HepG2 (cell line): Measurements from ENCODE around the gene CCDC116. TPM values are rescaled to one million over a fixed set of nuclear protein-coding genes. Genes with fewer than 3 reads are reported as not detected.
A peak's percentile ranks its signal among the peaks of the same experiment; 100 is the strongest.

Source experiments
- ATRX ChIP-seq: sonication (generic); formaldehyde crosslinking; IDR thresholded peaks from 2 replicates; pipeline ENCODE4 v1.4.0; 2020; ENCODE audit warnings: missing genetic modification reagents, borderline replicate concordance
- CENPBD1 ChIP-seq: sonication (generic); formaldehyde crosslinking; IDR thresholded peaks from 2 replicates; pipeline ENCODE4 v1.8.0; 2022; ENCODE audit warnings: missing genetic modification reagents, low read depth, mild to moderate bottlenecking, borderline replicate concordance
- GATA4 ChIP-seq: sonication (generic); IDR thresholded peaks from 2 replicates; pipeline ENCODE4 v1.6.1; 2016; ENCODE audit warnings: antibody characterized with exemption, low read depth, borderline replicate concordance
- HNRNPLL ChIP-seq: fragments of 200-400 bp; formaldehyde crosslinking; IDR thresholded peaks from 2 replicates; pipeline ENCODE4 v1.6.1; 2017; ENCODE audit warnings: mild to moderate bottlenecking, low read depth, low read length; ENCODE audit not compliant: poor library complexity, severe bottlenecking
- MED1 ChIP-seq: sonication (generic); formaldehyde crosslinking; IDR thresholded peaks from 2 replicates; pipeline ENCODE4 v1.4.0; 2020; ENCODE audit warnings: missing genetic modification reagents
- MIER2 ChIP-seq: IDR thresholded peaks from 2 replicates; pipeline ENCODE4 v1.6.1; 2016; ENCODE audit warnings: missing biosample characterization, missing genetic modification reagents
- PHB2 ChIP-seq: fragments of 450-650 bp; IDR thresholded peaks from 2 replicates; pipeline ENCODE4 v1.6.1; 2018; ENCODE audit not compliant: partially characterized antibody
- PHF20 ChIP-seq: sonication (generic); formaldehyde crosslinking; IDR thresholded peaks from 2 replicates; pipeline ENCODE4 v1.5.0; 2020; ENCODE audit warnings: mild to moderate bottlenecking, missing genetic modification reagents
- PRPF4 ChIP-seq: fragments of 200-400 bp; formaldehyde crosslinking; IDR thresholded peaks from 2 replicates; pipeline ENCODE4 v1.6.1; 2016; ENCODE audit warnings: low read length, low read depth; ENCODE audit not compliant: poor library complexity, severe bottlenecking
- RBAK ChIP-seq: sonication (generic); formaldehyde crosslinking; IDR thresholded peaks from 2 replicates; pipeline ENCODE4 v1.5.1; 2020; ENCODE audit warnings: mild to moderate bottlenecking, missing genetic modification reagents
- REPIN1 ChIP-seq: sonication (generic); formaldehyde crosslinking; IDR thresholded peaks from 2 replicates; pipeline ENCODE4 v1.8.0; 2022; ENCODE audit warnings: missing genetic modification reagents, low read depth, mild to moderate bottlenecking, borderline replicate concordance
- SAP130 ChIP-seq: IDR thresholded peaks from 2 replicates; pipeline ENCODE4 v1.6.1; 2016; ENCODE audit warnings: low read depth
- SIN3A ChIP-seq: IDR thresholded peaks from 2 replicates; pipeline ENCODE4 v1.6.1; 2011; ENCODE audit warnings: low read depth, mild to moderate bottlenecking, control low read depth, low read length, borderline replicate concordance
- SMYD3 ChIP-seq: sonication (generic); formaldehyde crosslinking; IDR thresholded peaks from 2 replicates; pipeline ENCODE4 v1.8.1; 2023; ENCODE audit warnings: mild to moderate bottlenecking, missing genetic modification reagents
- SRSF9 ChIP-seq: fragments of 200-400 bp; formaldehyde crosslinking; IDR thresholded peaks from 2 replicates; pipeline ENCODE4 v1.6.1; 2018; ENCODE audit warnings: borderline replicate concordance, mild to moderate bottlenecking, low read depth, low read length; ENCODE audit not compliant: insufficient read depth, poor library complexity, severe bottlenecking
- ZBTB25 ChIP-seq: IDR thresholded peaks from 2 replicates; pipeline ENCODE4 v1.6.1; 2018; ENCODE audit warnings: missing genetic modification reagents
- ZNF207 ChIP-seq: fragments of 450-650 bp; IDR thresholded peaks from 2 replicates; pipeline ENCODE4 v1.6.1; 2016; ENCODE audit warnings: antibody characterized with exemption, borderline replicate concordance
- ZNF33A ChIP-seq: sonication (generic); formaldehyde crosslinking; IDR thresholded peaks from 2 replicates; pipeline ENCODE4 v1.5.1; 2020; ENCODE audit warnings: missing genetic modification reagents, mild to moderate bottlenecking, moderate library complexity, borderline replicate concordance
- ZNF550 ChIP-seq: sonication (generic); formaldehyde crosslinking; IDR thresholded peaks from 2 replicates; pipeline ENCODE4 v1.4.0; 2020; ENCODE audit warnings: mild to moderate bottlenecking, missing genetic modification reagents, borderline replicate concordance
- ZNF558 ChIP-seq: sonication (generic); formaldehyde crosslinking; IDR thresholded peaks from 2 replicates; pipeline ENCODE4 v1.9.0; 2022; ENCODE audit warnings: mild to moderate bottlenecking, missing genetic modification reagents, borderline replicate concordance
- ZNF577 ChIP-seq: sonication (generic); formaldehyde crosslinking; IDR thresholded peaks from 2 replicates; pipeline ENCODE4 v1.4.0; 2020; ENCODE audit warnings: mild to moderate bottlenecking, low read depth, missing genetic modification reagents, borderline replicate concordance
- ZNF724P ChIP-seq: sonication (generic); formaldehyde crosslinking; IDR thresholded peaks from 2 replicates; pipeline ENCODE4 v1.8.0; 2022; ENCODE audit warnings: missing genetic modification reagents, borderline replicate concordance
- ZNF800 ChIP-seq: sonication (generic); formaldehyde crosslinking; IDR thresholded peaks from 2 replicates; pipeline ENCODE4 v1.4.0; 2020; ENCODE audit warnings: missing genetic modification reagents
- ZNF816 ChIP-seq: sonication (generic); formaldehyde crosslinking; IDR thresholded peaks from 2 replicates; pipeline ENCODE4 v1.8.0; 2022; ENCODE audit warnings: missing genetic modification reagents, mild to moderate bottlenecking, borderline replicate concordance
- polyA plus RNA-seq, 8 experiments: library from polyadenylated mRNA; depleted of rRNA in 3 of 8; stranded (reverse) in 7 of 8; unstranded in 1 of 8; fragments of >200 nt; fragmentation: Illumina TruSeq in 4 of 8; extraction: Trizol in 4 of 8; gene quantifications; 2 replicates each; pipeline versions ENCODE4 v1.2.1 to v1.2.3, GENCODE V29; 2011 to 2016; ENCODE audit warnings: low read depth in 4 of 8, missing spikeins in 1 of 8, mixed read lengths in 1 of 8; ENCODE audit not compliant: insufficient read depth in 1 of 8
- total RNA-seq, 5 experiments: library from RNA; depleted of rRNA; stranded (reverse); fragments of >200 nt; fragmentation: Illumina TruSeq; extraction: Trizol; gene quantifications; 2 replicates each; pipeline ENCODE4 v1.2.3, GENCODE V29; 2016; ENCODE audit warnings: low read depth in 1 of 5
- TF ChIP-seq, protein P1 (sequence below): sonication (generic); formaldehyde crosslinking; conservative IDR thresholded peaks from 2 replicates; pipeline ENCODE4 v1.5.0; 2020; ENCODE audit warnings: missing genetic modification reagents

The CCDC116 gene
- total and polyA plus RNA-seq, 2 of the 13 experiments (the other 11 are each of a cell fraction or from before 2014, with no cell fraction given), result 0.15 to 0.33 TPM

DNA sequence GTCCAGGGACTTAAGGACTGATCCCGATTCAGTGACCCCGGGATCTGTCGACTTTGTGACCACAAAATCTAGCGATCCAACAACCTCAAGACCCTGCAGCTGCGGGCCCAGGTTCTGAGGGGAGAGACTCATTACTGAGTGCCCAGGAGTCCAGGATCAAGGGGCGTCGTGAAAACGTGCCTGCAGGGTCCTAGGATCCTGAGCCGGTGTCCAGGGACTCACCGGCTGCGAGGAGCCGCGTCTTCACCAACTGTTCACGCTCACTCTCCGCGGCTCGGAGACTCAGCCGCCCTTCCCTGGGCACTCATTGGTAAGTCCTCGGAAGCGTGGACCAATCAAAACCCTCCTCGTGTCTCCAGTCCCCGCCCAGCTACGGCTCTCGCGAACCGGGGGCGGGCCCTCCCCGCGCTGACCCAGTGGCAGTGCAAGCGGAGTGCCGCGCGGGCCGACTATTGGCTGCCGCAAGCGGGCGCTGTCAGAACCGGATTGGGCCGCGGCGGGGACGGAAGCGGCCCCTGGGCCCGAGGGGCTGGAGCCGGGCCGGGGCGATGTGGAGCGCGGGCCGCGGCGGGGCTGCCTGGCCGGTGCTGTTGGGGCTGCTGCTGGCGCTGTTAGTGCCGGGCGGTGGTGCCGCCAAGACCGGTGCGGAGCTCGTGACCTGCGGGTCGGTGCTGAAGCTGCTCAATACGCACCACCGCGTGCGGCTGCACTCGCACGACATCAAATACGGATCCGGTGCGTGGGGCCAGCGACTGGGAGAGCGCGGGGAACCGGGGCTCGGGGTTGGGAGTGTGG lies 9.4 kb downstream of the CCDC116 start, which contains the start of gene SDF2L1 (continued):
- TF ChIP-seq ZBTB25 (CRISPR knock-in tag), result no peak; the same call in 1 of the 2 replicates
- no peak for TF ChIP-seq PHB2
- 0 out of 2 replicates have a peak, but pooled peaks have one; percentile 12 for TF ChIP-seq PHF20 (CRISPR knock-in tag)
- TF ChIP-seq SAP130 (CRISPR knock-in tag), result peak; percentile 91
- TF ChIP-seq SRSF9, result no peak
- peak; percentile 43; the same call in 1 of the 2 replicates for TF ChIP-seq REPIN1 (CRISPR knock-in tag)
- no peak for TF ChIP-seq ZNF33A (CRISPR knock-in tag)
- no peak for TF ChIP-seq RBAK (CRISPR knock-in tag)
- TF ChIP-seq CENPBD1 (CRISPR knock-in tag), result no peak
- no peak for TF ChIP-seq ATRX (CRISPR knock-in tag)
- peak; percentile 34; the same call in 1 of the 2 replicates for TF ChIP-seq MED1 (CRISPR knock-in tag)
- no peak for TF ChIP-seq ZNF550 (CRISPR knock-in tag)
- no peak for TF ChIP-seq ZNF558 (CRISPR knock-in tag)
- peak; percentile 71 for TF ChIP-seq HNRNPLL
- TF ChIP-seq GATA4, result peak; percentile 47; the same call in 1 of the 2 replicates
- no peak for TF ChIP-seq ZNF577 (CRISPR knock-in tag)
- TF ChIP-seq, protein P1, sequence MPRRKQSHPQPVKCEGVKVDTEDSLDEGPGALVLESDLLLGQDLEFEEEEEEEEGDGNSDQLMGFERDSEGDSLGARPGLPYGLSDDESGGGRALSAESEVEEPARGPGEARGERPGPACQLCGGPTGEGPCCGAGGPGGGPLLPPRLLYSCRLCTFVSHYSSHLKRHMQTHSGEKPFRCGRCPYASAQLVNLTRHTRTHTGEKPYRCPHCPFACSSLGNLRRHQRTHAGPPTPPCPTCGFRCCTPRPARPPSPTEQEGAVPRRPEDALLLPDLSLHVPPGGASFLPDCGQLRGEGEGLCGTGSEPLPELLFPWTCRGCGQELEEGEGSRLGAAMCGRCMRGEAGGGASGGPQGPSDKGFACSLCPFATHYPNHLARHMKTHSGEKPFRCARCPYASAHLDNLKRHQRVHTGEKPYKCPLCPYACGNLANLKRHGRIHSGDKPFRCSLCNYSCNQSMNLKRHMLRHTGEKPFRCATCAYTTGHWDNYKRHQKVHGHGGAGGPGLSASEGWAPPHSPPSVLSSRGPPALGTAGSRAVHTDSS, result no peak
- TF ChIP-seq SIN3A, result peak; percentile 91; the same call in 1 of the 2 replicates
- TF ChIP-seq MIER2 (CRISPR knock-in tag), result no peak
- TF ChIP-seq ZNF724P, result 0 out of 2 replicates have a peak, but pooled peaks have one; percentile 68
- 0 out of 2 replicates have a peak, but pooled peaks have one; percentile 4 for TF ChIP-seq ZNF800 (CRISPR knock-in tag)
- TF ChIP-seq ZNF816, result no peak
- no peak for TF ChIP-seq SMYD3
- TF ChIP-seq ZNF207, result no peak
- TF ChIP-seq PRPF4, result no peak
